GM19099 (cell line): Measurements from ENCODE around the gene FBXO36.

ENCODE experiments used
- POLR2A ChIP-seq: IDR thresholded peaks from 3 replicates; pipeline ENCODE4 v1.6.1; 2011; ENCODE audit warnings: low read depth; ENCODE audit not compliant: insufficient read length; ENCODE audit errors: extremely low read depth

FBXO36 gene, protein sequence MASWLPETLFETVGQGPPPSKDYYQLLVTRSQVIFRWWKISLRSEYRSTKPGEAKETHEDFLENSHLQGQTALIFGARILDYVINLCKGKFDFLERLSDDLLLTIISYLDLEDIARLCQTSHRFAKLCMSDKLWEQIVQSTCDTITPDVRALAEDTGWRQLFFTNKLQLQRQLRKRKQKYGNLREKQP

DNA sequence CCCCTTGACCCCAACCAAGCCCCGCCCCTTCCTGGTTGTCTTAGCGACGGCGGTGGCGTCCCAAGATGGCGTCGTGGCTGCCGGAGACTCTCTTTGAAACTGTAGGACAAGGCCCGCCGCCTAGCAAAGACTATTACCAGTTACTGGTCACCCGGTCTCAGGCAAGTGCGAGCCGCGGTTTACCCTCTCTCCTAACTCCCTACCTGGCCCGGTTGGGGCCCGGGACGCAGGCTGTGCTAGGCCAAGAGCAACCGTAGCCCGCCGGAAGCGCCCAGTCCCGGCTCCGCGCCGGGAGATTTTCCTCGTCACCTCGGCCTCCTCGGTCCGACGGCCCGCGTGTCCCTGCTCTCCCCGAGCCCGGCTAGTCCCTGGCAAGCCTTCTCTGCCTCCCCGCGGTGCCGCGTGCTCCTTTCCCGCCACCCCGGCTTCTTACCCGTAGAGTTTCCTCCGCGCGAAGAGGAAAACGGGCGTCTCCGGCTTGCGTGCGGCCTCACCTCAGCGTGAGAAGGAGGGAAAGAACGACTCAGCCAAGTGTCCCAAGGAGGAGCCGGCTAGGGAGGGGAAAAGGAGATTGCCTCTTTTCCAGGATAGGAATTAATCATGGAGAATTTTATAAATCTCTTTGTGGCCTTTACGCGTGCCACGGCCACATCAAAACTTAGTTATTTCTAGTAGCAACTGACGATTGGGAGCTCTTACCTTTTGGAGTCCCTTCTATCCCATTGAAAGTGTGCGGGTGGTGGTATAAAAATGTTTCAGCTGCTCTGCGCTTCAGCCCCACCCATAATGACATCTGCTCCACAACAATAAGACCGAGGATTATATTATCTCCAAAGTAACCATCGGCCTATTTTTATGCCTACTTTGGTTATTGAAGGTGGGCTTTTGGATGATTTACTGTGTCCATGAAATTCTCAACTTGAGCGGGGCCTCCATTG lies at the start of gene FBXO36:
TSS of gene FBXO36 (plus strand) at position 55 of the 938 bp plus-strand sequence. CDS start at position 66, 11 bp downstream.
- TF ChIP-seq POLR2A, result no peak

DNA sequence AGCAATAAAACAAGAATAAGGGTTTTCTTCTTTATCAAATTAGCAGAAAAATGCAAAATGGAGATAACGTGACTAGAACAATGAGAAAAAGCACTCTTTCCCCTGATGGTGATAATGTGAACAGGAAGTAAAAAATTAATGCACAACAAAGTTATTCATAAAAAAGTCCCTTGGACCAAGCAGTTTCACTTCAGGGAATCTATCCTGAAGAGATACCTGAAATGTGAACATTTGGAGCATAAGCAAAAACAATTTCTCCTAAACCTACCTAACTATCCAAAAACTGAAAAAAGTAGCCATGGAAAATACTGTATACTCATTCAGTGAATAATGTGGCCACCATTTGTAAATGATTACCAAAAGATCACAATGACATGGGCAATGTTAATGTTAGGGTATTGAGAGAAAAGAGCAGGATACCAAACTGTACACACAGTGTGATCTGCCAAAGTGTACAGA lies 49.2 kb upstream of the FBXO36 start:
- no peak for TF ChIP-seq POLR2A

DNA sequence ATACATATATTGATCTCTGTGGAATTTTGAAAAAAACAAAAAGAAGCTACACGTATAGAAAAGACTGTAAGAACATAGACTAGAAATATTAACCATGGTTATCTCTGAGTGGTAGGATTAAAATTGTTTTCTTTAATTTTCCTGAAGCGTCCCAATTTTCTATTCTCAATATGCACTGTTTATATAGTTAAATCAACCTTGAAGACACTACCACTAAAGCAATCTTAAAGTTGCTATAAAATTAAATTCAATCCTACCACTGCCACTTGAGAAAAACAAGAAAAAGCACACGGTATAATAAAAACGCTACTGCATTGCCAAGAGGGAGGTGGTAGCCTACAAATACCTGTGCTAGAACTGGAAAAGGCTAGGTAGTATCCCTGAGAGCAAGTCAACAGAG lies 47.7 kb upstream of the FBXO36 start:
- TF ChIP-seq POLR2A, result no peak

DNA sequence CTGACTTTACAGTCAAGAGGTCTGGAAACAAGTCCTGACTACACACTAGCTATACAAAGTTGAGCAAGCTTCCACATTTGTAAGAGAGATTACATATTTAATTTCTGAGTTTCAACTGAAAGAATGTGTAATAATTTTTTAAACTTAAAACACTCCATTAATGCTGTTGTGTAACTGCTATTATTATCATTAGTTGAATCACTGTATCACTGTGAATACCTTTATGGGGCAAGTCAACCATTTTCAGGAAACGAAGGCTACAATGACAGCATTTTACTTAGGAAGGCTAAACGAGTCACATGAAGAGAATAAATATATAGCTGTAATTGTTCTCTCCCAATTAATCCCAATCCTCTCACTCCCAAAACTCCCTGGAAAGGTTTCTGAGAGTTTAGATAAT lies 46.8 kb upstream of the FBXO36 start:
- no peak for TF ChIP-seq POLR2A

DNA sequence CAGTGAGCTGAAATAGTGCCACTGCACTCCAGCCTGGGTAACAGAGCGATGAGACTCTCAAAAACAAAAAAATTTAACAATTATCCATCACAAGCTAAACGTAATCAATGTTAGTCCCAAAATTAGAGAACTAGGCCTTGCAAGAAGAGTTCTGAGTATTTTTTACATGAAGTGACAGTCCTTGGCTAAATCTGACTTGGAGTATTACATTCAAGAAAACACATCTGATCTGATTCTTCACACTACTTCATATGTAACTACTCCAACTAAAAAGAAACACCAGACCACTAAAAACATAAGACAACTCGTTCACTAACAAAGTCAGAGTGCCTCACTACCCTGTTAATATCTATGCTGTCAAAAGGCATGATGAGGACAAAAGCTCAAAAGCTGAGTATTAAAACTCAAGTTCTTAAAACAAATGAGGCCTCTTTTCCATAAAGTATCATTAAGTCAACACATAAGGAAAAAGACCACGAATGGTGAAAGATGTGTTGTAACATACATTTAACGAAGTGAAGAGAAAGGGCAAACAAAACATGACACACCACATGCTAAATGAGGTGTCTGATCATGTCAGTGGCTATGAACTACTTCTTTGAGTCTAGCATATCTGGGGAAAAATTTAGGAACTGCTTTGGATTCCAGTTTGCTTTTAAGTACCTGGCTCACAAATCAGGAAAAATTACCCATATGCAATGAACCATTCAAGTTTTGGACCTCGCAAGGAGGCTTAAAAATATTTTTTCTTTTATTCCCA lies 42.9 kb upstream of the FBXO36 start:
- no peak for TF ChIP-seq POLR2A

DNA sequence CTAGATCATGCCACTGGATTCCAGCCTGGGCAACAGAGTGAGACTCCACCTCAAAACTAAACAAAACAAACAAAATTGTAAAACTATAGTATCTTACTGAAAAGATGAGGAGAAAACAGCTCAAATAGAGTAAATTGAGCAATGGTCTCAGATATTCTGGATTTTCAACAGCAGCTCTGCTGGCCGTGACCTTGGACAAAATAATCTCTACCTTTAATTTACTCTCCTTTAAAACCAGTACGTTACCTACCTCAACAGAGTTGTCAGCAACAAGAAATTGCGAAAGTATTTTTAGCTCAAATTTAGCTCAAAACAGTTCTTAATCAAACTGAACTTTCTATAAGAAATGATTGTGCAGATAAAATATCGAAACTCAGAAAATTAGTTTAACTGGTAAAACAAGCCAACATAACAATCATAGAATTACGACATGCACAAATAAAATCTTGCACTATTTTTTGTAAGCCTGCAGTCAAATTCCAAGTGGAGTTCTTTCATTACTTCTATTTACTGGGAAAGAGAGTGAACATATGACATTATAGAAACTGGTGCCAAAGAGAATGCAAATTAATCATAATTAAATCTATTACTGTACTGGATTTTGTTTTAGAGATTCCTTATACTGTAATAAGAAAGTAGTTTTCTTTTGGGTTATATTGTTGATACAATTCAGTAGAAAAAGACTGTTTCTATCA lies 41.3 kb upstream of the FBXO36 start:
- TF ChIP-seq POLR2A, result no peak

DNA sequence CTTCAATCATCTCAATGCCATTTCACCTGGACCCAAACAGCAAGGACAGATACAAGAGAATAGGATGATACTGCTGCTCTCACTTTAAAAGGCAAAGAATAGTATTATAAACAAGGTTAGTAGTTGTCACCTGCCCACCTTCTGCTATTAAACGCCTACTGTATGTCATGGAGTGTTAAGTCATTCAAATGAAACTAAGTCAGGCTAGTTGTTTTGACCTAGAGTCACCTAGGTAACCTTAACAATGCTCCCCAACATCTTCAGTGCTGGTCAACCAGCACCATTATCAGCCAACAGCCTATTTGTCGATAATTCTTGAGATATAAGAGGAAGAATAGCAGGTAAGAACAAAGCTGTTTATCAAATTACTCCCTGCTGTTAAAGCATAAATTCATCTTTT lies 39.7 kb upstream of the FBXO36 start:
- TF ChIP-seq POLR2A, result no peak

DNA sequence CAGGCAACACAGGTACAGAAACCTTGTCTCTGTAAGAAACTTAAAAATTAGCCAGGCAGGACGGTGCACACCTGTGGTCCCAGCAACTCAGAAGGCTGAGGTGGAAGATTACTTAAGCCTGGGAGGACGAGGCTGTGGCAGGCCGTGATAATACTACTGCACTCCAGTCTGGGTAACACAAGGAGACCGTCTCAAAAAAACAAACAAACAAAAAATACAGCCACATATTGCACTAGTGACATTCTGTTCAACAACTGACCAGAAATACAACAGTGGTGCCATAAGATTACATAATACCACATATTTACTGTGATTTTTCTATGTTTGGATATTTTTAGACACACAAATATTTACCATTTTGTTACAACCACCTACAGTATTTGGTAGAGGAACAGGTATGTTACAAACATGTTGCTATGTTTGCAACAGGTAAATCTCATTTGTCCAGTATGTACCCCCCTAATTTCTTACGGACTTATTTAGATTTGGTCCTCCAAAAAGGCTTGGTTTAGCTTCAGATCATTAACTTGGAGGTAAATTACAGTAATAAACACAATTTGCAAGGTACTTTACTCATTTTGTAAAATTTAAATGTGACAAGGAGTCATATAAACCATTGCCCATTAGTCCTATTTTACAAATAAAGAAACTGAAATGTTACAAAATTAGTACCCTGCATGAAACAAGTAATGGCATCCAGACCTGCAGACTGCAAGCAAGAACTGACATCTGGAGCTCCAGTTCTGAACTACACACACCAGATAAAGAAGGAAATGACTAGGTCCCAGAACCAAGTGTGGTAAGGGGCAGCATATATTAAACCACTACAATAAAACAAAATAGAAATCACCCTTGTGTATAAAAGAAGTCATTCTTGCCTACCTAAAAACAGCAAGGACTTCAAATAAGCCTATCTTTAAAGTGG lies 37.3 kb upstream of the FBXO36 start:
- TF ChIP-seq POLR2A, result no peak

DNA sequence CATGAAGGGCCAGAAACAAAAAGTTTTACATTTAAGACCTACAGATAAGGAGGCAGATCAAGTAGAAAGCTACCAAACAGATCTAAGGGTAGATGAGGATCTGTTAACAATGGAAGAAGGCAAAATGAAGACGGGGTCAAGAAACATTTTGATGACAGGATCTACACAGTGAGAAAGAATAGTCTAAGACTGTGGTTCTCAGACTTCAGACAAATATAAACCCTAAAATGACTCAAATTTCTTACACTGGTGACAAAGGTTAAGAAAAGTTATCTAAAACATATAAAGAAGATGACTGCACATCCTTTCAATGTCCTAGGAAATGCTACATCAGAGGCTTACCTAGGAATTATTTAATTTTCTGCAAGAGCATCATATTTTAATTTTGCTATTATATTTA lies 34.9 kb upstream of the FBXO36 start:
- TF ChIP-seq POLR2A, result no peak

DNA sequence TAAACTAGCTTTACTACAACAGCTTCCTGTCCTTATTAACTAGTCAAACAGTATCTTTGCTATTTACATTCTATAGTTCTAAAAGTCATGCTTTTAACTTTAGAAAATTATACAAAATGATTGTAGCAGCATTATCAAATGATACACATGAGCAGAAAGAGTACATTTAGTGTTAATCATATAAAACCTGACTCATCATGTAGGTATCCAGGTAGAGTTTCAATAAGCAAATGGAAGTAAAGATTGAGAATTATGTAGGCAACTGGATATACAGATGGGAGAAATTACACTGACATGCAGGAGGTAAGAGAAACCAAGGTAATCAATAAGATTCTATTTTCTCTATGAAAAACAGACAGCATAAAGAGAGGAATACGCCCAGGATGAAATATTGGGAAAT lies 34.3 kb upstream of the FBXO36 start:
- TF ChIP-seq POLR2A, result no peak

DNA sequence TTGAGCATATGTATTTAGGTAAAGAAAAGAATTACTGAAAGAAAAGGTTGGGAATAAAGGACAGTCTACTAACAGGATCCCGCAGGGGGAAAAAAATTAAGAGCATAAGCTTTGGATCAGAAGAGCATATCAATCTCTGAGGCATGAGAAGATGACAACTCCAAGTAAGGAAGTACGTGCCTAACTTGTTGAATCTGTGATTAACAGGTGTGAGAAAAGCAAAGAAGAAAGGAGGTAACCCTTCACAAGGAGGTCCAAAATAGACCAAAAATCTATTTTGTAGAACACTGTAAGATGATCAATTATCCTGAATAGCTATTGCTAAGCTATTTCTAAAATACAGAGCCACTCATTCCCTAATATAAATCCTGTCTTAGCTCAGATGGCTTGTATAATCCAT lies 33.3 kb upstream of the FBXO36 start:
- no peak for TF ChIP-seq POLR2A

DNA sequence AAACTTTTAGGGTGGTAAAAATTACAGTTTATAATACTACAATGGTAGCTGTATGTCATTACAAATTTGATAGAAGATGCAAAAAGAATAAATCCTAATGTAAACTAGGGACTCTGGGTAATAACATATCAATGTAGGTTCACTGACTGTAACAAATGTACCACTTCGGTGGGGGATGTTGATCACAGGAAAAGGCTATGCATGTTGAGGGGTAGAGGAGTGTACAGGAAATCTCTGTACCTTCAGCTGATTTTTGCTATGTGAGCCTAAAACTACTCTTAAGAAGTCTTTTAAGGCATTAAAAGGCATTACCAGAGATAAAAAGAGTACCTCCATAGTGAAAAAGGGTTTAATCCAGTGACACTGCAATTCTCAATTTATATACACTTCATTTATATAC lies 25.4 kb upstream of the FBXO36 start:
- TF ChIP-seq POLR2A, result no peak

DNA sequence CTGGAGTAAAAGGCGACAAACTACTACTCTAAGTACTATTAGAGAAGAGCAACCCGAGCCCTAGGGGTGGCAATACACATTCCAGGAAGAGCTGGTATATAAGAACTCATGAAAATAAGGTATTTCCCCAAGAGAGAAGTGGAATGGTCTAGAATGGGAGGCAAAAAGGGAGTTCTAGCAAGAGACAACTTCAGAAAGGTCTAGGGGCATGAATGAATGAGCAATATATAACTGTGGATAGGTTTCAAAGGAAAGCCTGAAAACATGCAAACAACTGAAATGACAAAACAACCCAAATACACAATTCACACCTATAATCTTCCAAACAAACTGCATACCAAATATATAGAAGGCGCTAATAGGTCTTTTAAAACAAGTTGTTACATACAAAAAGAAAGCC lies 22.7 kb upstream of the FBXO36 start:
- no peak for TF ChIP-seq POLR2A

DNA sequence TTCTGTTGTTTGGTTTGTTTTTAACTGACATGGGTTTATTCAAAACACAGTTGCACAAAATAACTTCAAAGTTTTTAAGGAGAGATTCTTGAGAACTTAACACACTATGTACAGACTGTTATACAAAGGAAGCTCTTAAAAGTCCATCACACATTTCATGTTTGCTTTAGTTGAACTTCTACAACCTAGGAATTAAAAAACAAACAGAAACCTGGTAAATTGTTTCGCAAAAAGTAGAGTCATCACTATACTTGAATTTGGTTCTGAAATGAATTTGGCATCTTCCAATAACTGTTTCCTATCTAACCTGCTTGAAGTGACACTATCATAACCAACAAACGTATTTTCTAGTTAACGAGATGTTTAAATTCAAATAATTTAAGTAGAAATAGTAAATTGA lies 22.3 kb upstream of the FBXO36 start:
- TF ChIP-seq POLR2A, result no peak
